Brain microvascular endothelial cell (primary cell): ENCODE data around the gene TREX2.

Source experiments
- DNase-seq: peaks from one replicate; pipeline ENCODE4 v3.0.0-alpha.2; 2020
- H3K27ac ChIP-seq: fragments of 250-450 bp; sonication (Bioruptor Pico); 2 replicates; pipeline ENCODE4 v1.5.1; 2020; ENCODE audit warnings: mild to moderate bottlenecking, moderate library complexity
- H3K27me3 ChIP-seq: fragments of 250-450 bp; sonication (Bioruptor Pico); replicated peaks from 2 replicates; pipeline ENCODE4 v1.5.1; 2020; ENCODE audit warnings: mild to moderate bottlenecking
- H3K36me3 ChIP-seq: fragments of 250-450 bp; sonication (Bioruptor Pico); replicated peaks from 2 replicates; pipeline ENCODE4 v1.5.1; 2020; ENCODE audit warnings: mild to moderate bottlenecking
- H3K4me3 ChIP-seq: 2 replicates; pipeline ENCODE4 v1.5.1; 2011; ENCODE audit warnings: low read depth, mild to moderate bottlenecking, control low read depth, low read length, moderate library complexity
- CTCF ChIP-seq: IDR thresholded peaks from 2 replicates; pipeline ENCODE4 v1.5.1; 2011; ENCODE audit warnings: low read depth, mild to moderate bottlenecking, moderate library complexity, low read length, control low read depth, inconsistent platforms; ENCODE audit errors: missing control alignments
- in situ Hi-C: cut with HindIII; loops from 2 replicates; pipeline ENCODE4 v1.10.0; 2017; ENCODE audit warnings: low sequenced_read_pairs, low pct_ligation_motif_present

TREX2 gene

GRCh38 chrX:153410373-153410772, 35.5 kb downstream of the TREX2 start:
- Histone ChIP-seq H3K4me3 (no peak overlapping the region), H3K27me3 (peaks cover 3% of the 10 kb centered on the region), H3K27ac (no peak overlapping the region), H3K36me3 (no peaks in the 10 kb centered on the region)
- in situ Hi-C loops, result no loop called here
- TF ChIP-seq CTCF, result no peak
- no peak for DNase-seq

- in situ Hi-C loops, result no loop called here
These were observed 36.3 kb downstream of the TREX2 start for GRCh38 chrX:153409414-153410101.

GRCh38 chrX:153408871-153409351, 36.9 kb downstream of the TREX2 start:
- H3K27ac ChIP-seq, result no peak overlapping the region
- no peak for TF ChIP-seq CTCF
- no peak for DNase-seq
- no peaks in the 10 kb centered on the region for H3K36me3 ChIP-seq
- in situ Hi-C loops, result no loop called here
- no peak overlapping the region for H3K4me3 ChIP-seq
- peaks cover 3% of the 10 kb centered on the region for H3K27me3 ChIP-seq

More at GRCh38 chrX:153409414-153410101, 36.3 kb downstream of the TREX2 start:
- Histone ChIP-seq H3K27me3 (peaks cover 3% of the 10 kb centered on the region), H3K27ac (no peak overlapping the region), H3K36me3 (no peaks in the 10 kb centered on the region), H3K4me3 (no peak overlapping the region)
- TF ChIP-seq CTCF, result no peak
- no peak for DNase-seq

GRCh38 chrX:153408221-153408721, 37.6 kb downstream of the TREX2 start:
- H3K27ac ChIP-seq, result no peak overlapping the region
- no peak for DNase-seq
- H3K4me3 ChIP-seq, result no peak overlapping the region
- in situ Hi-C loops, result no loop called here
- no peak for TF ChIP-seq CTCF
- H3K27me3 ChIP-seq, result peaks cover 3% of the 10 kb centered on the region
- H3K36me3 ChIP-seq, result no peaks in the 10 kb centered on the region

GRCh38 chrX:153407736-153408135, 38.1 kb downstream of the TREX2 start:
- no peak for TF ChIP-seq CTCF
- H3K27ac ChIP-seq, result no peak overlapping the region
- DNase-seq, result no peak
- in situ Hi-C loops, result no loop called here
- no peaks in the 10 kb centered on the region for H3K36me3 ChIP-seq
- peaks cover 3% of the 10 kb centered on the region for H3K27me3 ChIP-seq
- no peak overlapping the region for H3K4me3 ChIP-seq
